ENCODE measurements around the gene TMX4. TPM values are rescaled to one million over a fixed set of nuclear protein-coding genes. Genes with fewer than 3 reads are reported as not detected.

Gene TMX4
- total RNA-seq, 1 experiment from 2014 or later: 12.3 TPM

DNA sequence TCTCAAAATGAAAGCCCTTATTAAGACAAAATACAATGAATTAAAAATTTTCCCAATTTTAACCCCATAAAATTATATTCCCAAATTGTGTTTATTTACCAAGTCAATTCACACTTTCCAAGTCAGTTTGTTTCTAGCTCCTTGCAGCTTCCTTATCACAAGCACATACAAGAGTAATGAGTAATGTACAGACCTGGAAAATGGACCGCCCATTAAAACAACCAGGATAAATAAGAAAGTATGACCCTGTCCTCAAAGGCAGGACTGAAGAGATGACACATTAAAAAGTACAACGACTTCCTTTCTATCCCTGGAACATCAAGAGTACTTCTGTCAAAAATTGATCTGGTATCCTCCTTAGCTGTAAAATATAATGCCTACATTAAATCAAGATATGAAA is 47.1 kb upstream of the TMX4 start:
- Histone ChIP-seq H3K9me3 (ENCODE audit: low read length) (no peaks in the 10 kb centered on the region), H3K79me2 (ENCODE audit: low read length) (no peaks in the 10 kb centered on the region), H3K9me2 (replicated peaks; ENCODE audit: low read length) (no peaks in the 10 kb centered on the region), H2AFZ (ENCODE audit: low read length) (no peak overlapping the region), H3K4me2 (ENCODE audit: low read length) (no peak overlapping the region), H3F3A (ENCODE audit: low read length, unreplicated experiment) (no peaks in the 10 kb centered on the region), H4K20me1 (ENCODE audit: low read length) (no peaks in the 10 kb centered on the region), H3K36me3 (ENCODE audit: low read depth, low read length) (no peaks in the 10 kb centered on the region), H3K9ac (ENCODE audit: low read length) (no peak overlapping the region), H3K4me1 (ENCODE audit: insufficient read depth, low read length) (no peaks in the 10 kb centered on the region), H3K27ac (ENCODE audit: low read length) (no peak overlapping the region), H3K4me3 (ENCODE audit: low read length) (no peak overlapping the region), H3K27me3 (ENCODE audit: low read length) (peaks cover 66% of the 10 kb centered on the region)
- TF ChIP-seq, protein P1, sequence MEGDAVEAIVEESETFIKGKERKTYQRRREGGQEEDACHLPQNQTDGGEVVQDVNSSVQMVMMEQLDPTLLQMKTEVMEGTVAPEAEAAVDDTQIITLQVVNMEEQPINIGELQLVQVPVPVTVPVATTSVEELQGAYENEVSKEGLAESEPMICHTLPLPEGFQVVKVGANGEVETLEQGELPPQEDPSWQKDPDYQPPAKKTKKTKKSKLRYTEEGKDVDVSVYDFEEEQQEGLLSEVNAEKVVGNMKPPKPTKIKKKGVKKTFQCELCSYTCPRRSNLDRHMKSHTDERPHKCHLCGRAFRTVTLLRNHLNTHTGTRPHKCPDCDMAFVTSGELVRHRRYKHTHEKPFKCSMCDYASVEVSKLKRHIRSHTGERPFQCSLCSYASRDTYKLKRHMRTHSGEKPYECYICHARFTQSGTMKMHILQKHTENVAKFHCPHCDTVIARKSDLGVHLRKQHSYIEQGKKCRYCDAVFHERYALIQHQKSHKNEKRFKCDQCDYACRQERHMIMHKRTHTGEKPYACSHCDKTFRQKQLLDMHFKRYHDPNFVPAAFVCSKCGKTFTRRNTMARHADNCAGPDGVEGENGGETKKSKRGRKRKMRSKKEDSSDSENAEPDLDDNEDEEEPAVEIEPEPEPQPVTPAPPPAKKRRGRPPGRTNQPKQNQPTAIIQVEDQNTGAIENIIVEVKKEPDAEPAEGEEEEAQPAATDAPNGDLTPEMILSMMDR (conservative IDR thresholded peaks at IDR 0.05; ENCODE audit: low read depth, low read length): no peak
- TF ChIP-seq EZH2phosphoT487 (IDR thresholded peaks at IDR 0.05; ENCODE audit: borderline replicate concordance, low read length): no peak
- TF ChIP-seq EZH2 (IDR thresholded peaks at IDR 0.05; ENCODE audit: low read length, unreplicated experiment): no peak
- BruUV-seq (replicated peaks): no TSS peak
- no peak for ATAC-seq
- ChIA-PET CTCF (no interaction called here), POLR2A (ENCODE audit: unreplicated experiment) (no interaction called here)
- DNase-seq: no peak
- intact Hi-C loops (cut with micrococcal nuclease): no loop called here

GRCh38 chr20:8065691-8066090 is 46.1 kb upstream of the TMX4 start:
- no peaks in the 10 kb centered on the region for H4K20me1 ChIP-seq (ENCODE audit: low read length)
- H3K9me2 ChIP-seq (replicated peaks; ENCODE audit: low read length): no peaks in the 10 kb centered on the region
- no peaks in the 10 kb centered on the region for H3K36me3 ChIP-seq (ENCODE audit: low read depth, low read length)
- no peak for DNase-seq
- H2AFZ ChIP-seq (ENCODE audit: low read length): no peak overlapping the region
- H3K27me3 ChIP-seq (ENCODE audit: low read length): peaks cover 66% of the 10 kb centered on the region
- no peak overlapping the region for H3K27ac ChIP-seq (ENCODE audit: low read length)
- no TSS peak for BruUV-seq (replicated peaks)
- H3K4me2 ChIP-seq (ENCODE audit: low read length): no peak overlapping the region
- H3F3A ChIP-seq (ENCODE audit: low read length, unreplicated experiment): no peaks in the 10 kb centered on the region
- no peak for ATAC-seq
- no peaks in the 10 kb centered on the region for H3K79me2 ChIP-seq (ENCODE audit: low read length)
- intact Hi-C loops (cut with micrococcal nuclease): no loop called here
- H3K4me3 ChIP-seq (ENCODE audit: low read length): no peak overlapping the region
- ChIA-PET CTCF (no interaction called here), POLR2A (ENCODE audit: unreplicated experiment) (no interaction called here)
- H3K9ac ChIP-seq (ENCODE audit: low read length): no peak overlapping the region
- H3K9me3 ChIP-seq (ENCODE audit: low read length): no peaks in the 10 kb centered on the region
- H3K4me1 ChIP-seq (ENCODE audit: insufficient read depth, low read length): no peaks in the 10 kb centered on the region
- TF ChIP-seq, protein P1 (conservative IDR thresholded peaks at IDR 0.05; ENCODE audit: low read depth, low read length): no peak
- no peak for TF ChIP-seq EZH2phosphoT487 (IDR thresholded peaks at IDR 0.05; ENCODE audit: borderline replicate concordance, low read length)
- no peak for TF ChIP-seq EZH2 (IDR thresholded peaks at IDR 0.05; ENCODE audit: low read length, unreplicated experiment)

DNA sequence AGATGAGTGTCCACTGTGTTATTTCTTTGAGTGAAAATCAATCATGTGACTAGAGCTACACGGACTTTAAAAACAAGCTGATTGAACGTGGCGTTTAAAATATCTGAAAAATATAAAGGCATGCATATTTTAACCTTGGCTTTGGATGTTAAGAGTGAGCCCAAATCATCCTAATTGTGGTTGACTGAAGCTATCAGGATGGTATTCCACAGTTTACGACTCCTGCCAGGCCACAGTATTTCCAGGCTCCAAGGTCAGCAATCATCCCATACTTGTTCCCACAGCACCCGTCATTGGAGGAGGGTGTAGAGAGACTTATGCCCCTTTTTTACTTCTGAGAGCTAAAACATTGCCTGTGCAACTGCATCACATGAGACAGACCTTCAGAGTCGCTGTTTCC is 43.2 kb upstream of the TMX4 start:
- Histone ChIP-seq H3K9me2 (replicated peaks; ENCODE audit: low read length) (no peaks in the 10 kb centered on the region), H3K4me3 (ENCODE audit: low read length) (no peak overlapping the region), H3K36me3 (ENCODE audit: low read depth, low read length) (no peaks in the 10 kb centered on the region), H3K9me3 (ENCODE audit: low read length) (no peaks in the 10 kb centered on the region), H4K20me1 (ENCODE audit: low read length) (no peaks in the 10 kb centered on the region), H3K4me1 (ENCODE audit: insufficient read depth, low read length) (no peaks in the 10 kb centered on the region), H3K4me2 (ENCODE audit: low read length) (no peak overlapping the region), H3K79me2 (ENCODE audit: low read length) (no peaks in the 10 kb centered on the region), H2AFZ (ENCODE audit: low read length) (no peak overlapping the region), H3K27me3 (ENCODE audit: low read length) (peaks cover 55% of the 10 kb centered on the region), H3F3A (ENCODE audit: low read length, unreplicated experiment) (no peaks in the 10 kb centered on the region), H3K27ac (ENCODE audit: low read length) (no peak overlapping the region), H3K9ac (ENCODE audit: low read length) (no peak overlapping the region)
- ChIA-PET CTCF (interaction anchor here (0.6 kb wide), 1 partner anchor 19 kb away, joined by 4 read pairs; no protein-coding TSS in a partner anchor), POLR2A (ENCODE audit: unreplicated experiment) (no interaction called here)
- ATAC-seq (no peak), DNase-seq (no peak)
- BruUV-seq (replicated peaks): no TSS peak
- intact Hi-C loops (cut with micrococcal nuclease): no loop called here
- TF ChIP-seq EZH2 (IDR thresholded peaks at IDR 0.05; ENCODE audit: low read length, unreplicated experiment): no peak
- TF ChIP-seq EZH2phosphoT487 (IDR thresholded peaks at IDR 0.05; ENCODE audit: borderline replicate concordance, low read length): no peak
- TF ChIP-seq, protein P1 (conservative IDR thresholded peaks at IDR 0.05; ENCODE audit: low read depth, low read length): no peak

All from PC-3 (cell line).